GM12892 (cell line): ENCODE data around the gene GPR137.
"Not testable (repeated sequence)": the region's sequence is repeated elsewhere in the genome, so short reads cannot be mapped to it uniquely, and the experiment has no call there.

ENCODE experiments used
- POLR2A ChIP-seq: IDR thresholded peaks from 2 replicates; pipeline ENCODE4 v1.6.1; 2011; ENCODE audit warnings: low read depth, low read length, control low read depth
- POLR2AphosphoS5 ChIP-seq: IDR thresholded peaks from 2 replicates; pipeline ENCODE4 v1.6.1; 2011; ENCODE audit warnings: low read depth, low read length, control low read depth

- TF ChIP-seq POLR2A, POLR2AphosphoS5: not testable (repeated sequence)
Observed at GRCh38 chr11:64246621-64246870, 39.1 kb upstream of the GPR137 start.
